ENCODE data around the gene C1orf198.

- TF ChIP-seq CTCF (optimal IDR thresholded peaks at IDR 0.05 in 1 of 3, IDR thresholded peaks at IDR 0.05 in 1 of 3, conservative IDR thresholded peaks at IDR 0.05 in 1 of 3; ENCODE audit: extremely low read depth in 1 of 3, insufficient read depth in 2 of 3, low read length in 3 of 3) (no peak), EZH2 (IDR thresholded peaks at IDR 0.05; ENCODE audit: low read length) (no peak)
Measured at GRCh38 chr1:230883967-230884366, 15.6 kb upstream of the C1orf198 start.

All from keratinocyte (primary cell).